ENCODE data around the gene BICRA. TPM values are rescaled to one million over a fixed set of nuclear protein-coding genes. Genes with fewer than 3 reads are reported as not detected.
A peak's percentile ranks its signal among the peaks of the same experiment; 100 is the strongest.

The BICRA gene
- total RNA-seq, 1 experiment from 2014 or later, result 29.3 TPM

DNA sequence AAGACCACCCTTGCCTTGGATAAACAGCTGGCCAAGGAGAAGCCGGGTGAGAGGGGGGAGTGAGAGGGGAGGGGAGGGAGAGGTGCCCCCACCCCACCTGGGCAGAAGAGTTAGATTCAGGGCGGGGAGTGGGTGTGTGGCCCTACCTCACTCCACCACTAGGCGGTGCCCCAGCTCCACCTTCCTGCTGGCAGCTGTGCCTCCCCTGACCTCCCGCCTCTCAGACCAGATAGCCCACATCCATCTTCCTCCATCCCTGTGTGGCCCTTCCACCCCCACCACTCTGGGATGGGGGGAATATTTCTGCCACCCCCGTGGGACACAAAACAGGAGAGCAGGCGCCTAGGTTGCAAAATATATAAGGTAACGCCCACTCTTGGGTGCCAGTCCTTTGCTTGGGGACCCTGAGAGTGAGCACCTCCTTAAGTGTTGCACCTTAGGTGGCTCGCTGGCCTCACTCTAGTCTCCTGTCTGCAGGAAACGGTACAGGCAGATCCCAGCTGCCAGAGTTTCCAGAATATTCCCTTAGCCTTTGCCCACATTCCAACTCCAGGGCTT lies 90.5 kb downstream of the BICRA start:
- no peak overlapping the region for H3K56ac ChIP-seq (ENCODE audit: insufficient read length, low read depth, low read length)
- H3K27me3 ChIP-seq (ENCODE audit: insufficient read depth, low read length), result no peaks in the 10 kb centered on the region
- Mint-ChIP-seq H3K27me3 (ENCODE audit: low read depth) (no peaks in the 10 kb centered on the region), H3K27ac (no peak overlapping the region; a peak in 1 of 7 replicates), H3K36me3 (ENCODE audit: insufficient read depth in 1 of 3, low read depth in 3 of 3) (peaks cover 11 to 48% (median 39%) of the 10 kb centered on the region in 3 experiments; a peak in 6 of 7 replicates), H3K9me3 (no peaks in the 10 kb centered on the region; a peak in 1 of 5 replicates), H3K4me1 (peaks cover 2 to 13% of the 10 kb centered on the region in 2 experiments; a peak in 3 of 4 replicates), H3K4me3 (no peak overlapping the region)
- H3K79me2 ChIP-seq (ENCODE audit: insufficient read depth, low read length), result no peaks in the 10 kb centered on the region
- no peaks in the 10 kb centered on the region for H3K9me3 ChIP-seq (ENCODE audit: control insufficient read depth, low read depth, low read length)
- no peaks in the 10 kb centered on the region for H3K4me1 ChIP-seq (ENCODE audit: insufficient read depth, low read length)
- no peak overlapping the region for H4K5ac ChIP-seq (ENCODE audit: insufficient read length, low read depth, low read length)
- H4K91ac ChIP-seq (ENCODE audit: insufficient read length, low read depth, low read length), result no peak overlapping the region
- H2BK120ac ChIP-seq (ENCODE audit: low read depth, low read length, poor library complexity, severe bottlenecking), result no peak overlapping the region
- H2BK5ac ChIP-seq (ENCODE audit: insufficient read length, low read length), result no peak overlapping the region
- WGBS (ENCODE audit: extremely low coverage, insufficient read length, low lambda C conversion rate), result no CpG with 5 or more reads among the region's 9 CpGs
- TF ChIP-seq, protein P1, sequence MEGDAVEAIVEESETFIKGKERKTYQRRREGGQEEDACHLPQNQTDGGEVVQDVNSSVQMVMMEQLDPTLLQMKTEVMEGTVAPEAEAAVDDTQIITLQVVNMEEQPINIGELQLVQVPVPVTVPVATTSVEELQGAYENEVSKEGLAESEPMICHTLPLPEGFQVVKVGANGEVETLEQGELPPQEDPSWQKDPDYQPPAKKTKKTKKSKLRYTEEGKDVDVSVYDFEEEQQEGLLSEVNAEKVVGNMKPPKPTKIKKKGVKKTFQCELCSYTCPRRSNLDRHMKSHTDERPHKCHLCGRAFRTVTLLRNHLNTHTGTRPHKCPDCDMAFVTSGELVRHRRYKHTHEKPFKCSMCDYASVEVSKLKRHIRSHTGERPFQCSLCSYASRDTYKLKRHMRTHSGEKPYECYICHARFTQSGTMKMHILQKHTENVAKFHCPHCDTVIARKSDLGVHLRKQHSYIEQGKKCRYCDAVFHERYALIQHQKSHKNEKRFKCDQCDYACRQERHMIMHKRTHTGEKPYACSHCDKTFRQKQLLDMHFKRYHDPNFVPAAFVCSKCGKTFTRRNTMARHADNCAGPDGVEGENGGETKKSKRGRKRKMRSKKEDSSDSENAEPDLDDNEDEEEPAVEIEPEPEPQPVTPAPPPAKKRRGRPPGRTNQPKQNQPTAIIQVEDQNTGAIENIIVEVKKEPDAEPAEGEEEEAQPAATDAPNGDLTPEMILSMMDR (conservative IDR thresholded peaks at IDR 0.05), result peak; percentile 93
- no peaks in the 10 kb centered on the region for H3K23me2 ChIP-seq (ENCODE audit: insufficient read length, low read depth, low read length, poor library complexity, severe bottlenecking)
- no peak overlapping the region for H3K4me2 ChIP-seq (ENCODE audit: insufficient read depth, insufficient read length, low read length)
- H3K18ac ChIP-seq (ENCODE audit: insufficient read length, low read depth, low read length), result no peak overlapping the region
- no peak overlapping the region for H3K23ac ChIP-seq (ENCODE audit: insufficient read length, low read depth, low read length)
- no peak overlapping the region for H3K4ac ChIP-seq (ENCODE audit: low read depth, low read length)
- H2AFZ ChIP-seq (ENCODE audit: low read length), result no peak overlapping the region
- no peak overlapping the region for H4K8ac ChIP-seq (replicated peaks; ENCODE audit: insufficient read length, low read depth, low read length)
- DNase-seq, result peak; percentile 82
- H3T11ph ChIP-seq (ENCODE audit: low read length), result no peak overlapping the region
- no peaks in the 10 kb centered on the region for H4K20me1 ChIP-seq (ENCODE audit: control insufficient read depth, insufficient read depth, insufficient read length)
- no peaks in the 10 kb centered on the region for H3K79me1 ChIP-seq (ENCODE audit: insufficient read depth, low read depth, low read length, poor library complexity, severe bottlenecking)
- no peak overlapping the region for H2BK20ac ChIP-seq (ENCODE audit: low read depth, low read length, poor library complexity, severe bottlenecking)
- no peak overlapping the region for H2BK12ac ChIP-seq (ENCODE audit: insufficient read length, low read depth, low read length)
- H3K14ac ChIP-seq (ENCODE audit: insufficient read depth, low read length), result no peak overlapping the region
- H3K9ac ChIP-seq (ENCODE audit: extremely low read depth, insufficient read length, low read length), result no peak overlapping the region
- H3K27ac ChIP-seq (ENCODE audit: insufficient read length, low read depth, low read length), result no peak overlapping the region
- no peak overlapping the region for H2AK5ac ChIP-seq (ENCODE audit: insufficient read length, low read length)
- no peak overlapping the region for H2BK15ac ChIP-seq (ENCODE audit: low read depth, low read length)

All from H9 (cell line).